Adrenal gland (tissue), 5 donors: Measurements from ENCODE around the gene DOK6.

Experiments
- CTCF ChIP-seq, 6 experiments: fragments of 450-650 bp in 4 of 6; fragments of 200-600 bp in 2 of 6; sonication (generic) in 1 of 6; IDR thresholded peaks; 1 replicate in 5 of 6; 2 replicates in 1 of 6; pipeline versions ENCODE4 v1.5.1 to v1.8.0; 2016 to 2021; ENCODE audit warnings: antibody characterized with exemption in 6 of 6, mild to moderate bottlenecking in 2 of 6, moderate library complexity in 1 of 6
- POLR2A ChIP-seq, 2 donors: fragments of 450-650 bp; IDR thresholded peaks; one replicate each; pipeline ENCODE4 v1.6.1; 2017; ENCODE audit warnings: antibody characterized with exemption in 2 of 2, mild to moderate bottlenecking in 2 of 2, moderate library complexity in 1 of 2
- donor health status: DM: no; HTN: no; CAD: no.

GRCh38 chr18:69774831-69775230 is 374.1 kb downstream of the DOK6 start:
- TF ChIP-seq POLR2A (IDR thresholded peaks at IDR 0.05): no peak
- TF ChIP-seq CTCF (IDR thresholded peaks at IDR 0.05): no peak
